ENCODE measurements around the gene NAA15. TPM values are rescaled to one million over a fixed set of nuclear protein-coding genes. Genes with fewer than 3 reads are reported as not detected.

The NAA15 gene
- polyA plus RNA-seq, 3 donors, result 5.2 to 20.2 (median 8.8) TPM

- Histone ChIP-seq H3K4me2 (replicated peaks; ENCODE audit: extremely low read depth, low read length, poor library complexity, severe bottlenecking) (no peak overlapping the region), H3K4me3 (replicated peaks in 1 of 3; ENCODE audit: low read depth in 2 of 3, low read length in 3 of 3) (no peak overlapping the region), H3K36me3 (replicated peaks in 1 of 2; ENCODE audit: control insufficient read depth in 1 of 2, insufficient read depth in 2 of 2, low read length in 2 of 2) (no peaks in the 10 kb centered on the region), H3K9me3 (replicated peaks in 1 of 2; ENCODE audit: control insufficient read depth in 1 of 2, insufficient read depth in 1 of 2, low read length in 2 of 2) (peaks cover 0 to under 1% of the 10 kb centered on the region in 2 donors), H3K9ac (ENCODE audit: insufficient read depth, low read length, poor library complexity, severe bottlenecking) (no peak overlapping the region), H2AFZ (ENCODE audit: insufficient read depth, low read depth, low read length, poor library complexity, severe bottlenecking) (no peak overlapping the region), H3K27ac (ENCODE audit: low read depth in 1 of 2, low read length in 2 of 2) (peak overlapping the region in 1 of 2 donors; percentile 55), H3K4me1 (ENCODE audit: control insufficient read depth in 1 of 2, insufficient read depth in 2 of 2, low read length in 2 of 2) (peaks cover 28 to 29% of the 10 kb centered on the region in 2 donors), H3K79me2 (ENCODE audit: insufficient read depth, low read length) (peaks cover 3% of the 10 kb centered on the region), H3K27me3 (ENCODE audit: control insufficient read depth in 2 of 2, insufficient read depth in 2 of 2, low read length in 2 of 2) (no peaks in the 10 kb centered on the region), H4K20me1 (ENCODE audit: insufficient read depth, low read length) (no peaks in the 10 kb centered on the region)
- Mint-ChIP-seq H3K27me3 (ENCODE audit: low read depth in 3 of 3) (no peaks in the 10 kb centered on the region), H3K4me3 (no peak overlapping the region), H3K27ac (peak overlapping the region in 5 of 7 donors; percentile 21 to 93 (median 25)), H3K36me3 (peaks cover 6 to 10% of the 10 kb centered on the region in 2 donors), H3K9me3 (peaks cover 2 to 23% (median 14%) of the 10 kb centered on the region in 7 donors), H3K4me1 (peaks cover 40% of the 10 kb centered on the region)
- intact Hi-C loops (cut with micrococcal nuclease), result no loop called here
- no peak for TF ChIP-seq CTCF (IDR thresholded peaks at IDR 0.05)
- WGBS (ENCODE audit: insufficient coverage), result no CpG with 5 or more reads among the region's 1 CpG
- DNase-seq, result no peak
Observed at GRCh38 chr4:139420652-139421051, 119.3 kb downstream of the NAA15 start.

- Histone ChIP-seq H3K4me1 (ENCODE audit: control insufficient read depth in 1 of 2, insufficient read depth in 2 of 2, low read length in 2 of 2) (no peaks in the 10 kb centered on the region), H3K4me2 (replicated peaks; ENCODE audit: extremely low read depth, low read length, poor library complexity, severe bottlenecking) (no peak overlapping the region), H3K9ac (ENCODE audit: insufficient read depth, low read length, poor library complexity, severe bottlenecking) (no peak overlapping the region), H3K36me3 (replicated peaks in 1 of 2; ENCODE audit: control insufficient read depth in 1 of 2, insufficient read depth in 2 of 2, low read length in 2 of 2) (peaks cover 0 to 24% of the 10 kb centered on the region in 2 donors), H3K9me3 (replicated peaks in 1 of 2; ENCODE audit: control insufficient read depth in 1 of 2, insufficient read depth in 1 of 2, low read length in 2 of 2) (peaks cover 53 to 55% of the 10 kb centered on the region in 2 donors), H3K27me3 (ENCODE audit: control insufficient read depth in 2 of 2, insufficient read depth in 2 of 2, low read length in 2 of 2) (no peaks in the 10 kb centered on the region), H4K20me1 (ENCODE audit: insufficient read depth, low read length) (no peaks in the 10 kb centered on the region), H3K79me2 (ENCODE audit: insufficient read depth, low read length) (no peaks in the 10 kb centered on the region), H2AFZ (ENCODE audit: insufficient read depth, low read depth, low read length, poor library complexity, severe bottlenecking) (no peak overlapping the region), H3K4me3 (replicated peaks in 1 of 3; ENCODE audit: low read depth in 2 of 3, low read length in 3 of 3) (no peak overlapping the region), H3K27ac (ENCODE audit: low read depth in 1 of 2, low read length in 2 of 2) (no peak overlapping the region)
- Mint-ChIP-seq H3K9me3 (peaks cover 32 to 79% (median 66%) of the 10 kb centered on the region in 7 donors), H3K36me3 (peaks cover 18 to 41% of the 10 kb centered on the region in 2 donors), H3K27me3 (ENCODE audit: low read depth in 3 of 3) (no peaks in the 10 kb centered on the region), H3K4me1 (no peaks in the 10 kb centered on the region), H3K4me3 (no peak overlapping the region), H3K27ac (no peak overlapping the region)
- no peak for DNase-seq
- 100% methylated on average over 14 of the region's 23 CpGs for WGBS (ENCODE audit: insufficient coverage)
- intact Hi-C loops (cut with micrococcal nuclease), result no loop called here
- TF ChIP-seq CTCF (IDR thresholded peaks at IDR 0.05), result no peak
Observed at GRCh38 chr4:139436122-139436521, 134.8 kb downstream of the NAA15 start.
